BLaER1 treated with 17β-estradiol and CSF1 and Interleukin-3, amounts not matched to agents 10 nM and 100 nM (cell line): ENCODE data around the gene SON.

Source experiments
- H3K27ac ChIP-seq, 11 experiments: shearing (Covaris generic); formaldehyde crosslinking; 2 replicates each; pipeline ENCODE4 v1.8.1; 2022
- H3K27me3 ChIP-seq, 11 experiments: shearing (Covaris generic); formaldehyde crosslinking; 2 replicates each; pipeline ENCODE4 v1.8.1; 2022
- H3K36me3 ChIP-seq, 11 experiments: shearing (Covaris generic); formaldehyde crosslinking; 2 replicates each; pipeline ENCODE4 v1.8.1; 2022
- H3K4me1 ChIP-seq, 10 experiments: shearing (Covaris generic); formaldehyde crosslinking; 2 replicates each; pipeline ENCODE4 v1.8.1; 2022
- H3K4me2 ChIP-seq, 11 experiments: shearing (Covaris generic); formaldehyde crosslinking; 2 replicates each; pipeline ENCODE4 v1.8.1; 2022
- H3K4me3 ChIP-seq, 10 experiments: shearing (Covaris generic); formaldehyde crosslinking; 2 replicates each; pipeline ENCODE4 v1.8.1; 2022
- H3K9ac ChIP-seq, 11 experiments: shearing (Covaris generic); formaldehyde crosslinking; 2 replicates each; pipeline ENCODE4 v1.8.1; 2022
- H3K9me3 ChIP-seq, 11 experiments: shearing (Covaris generic); formaldehyde crosslinking; replicated peaks in 1 of 11; 2 replicates each; pipeline ENCODE4 v1.8.1; 2022
- H4K20me1 ChIP-seq, 11 experiments: shearing (Covaris generic); formaldehyde crosslinking; 2 replicates each; pipeline ENCODE4 v1.8.1; 2022
- Cebpa-rat ChIP-seq, 11 experiments: shearing (Covaris generic); IDR thresholded peaks; 2 replicates each; pipeline ENCODE4 v1.8.1; 2022

The SON gene

DNA sequence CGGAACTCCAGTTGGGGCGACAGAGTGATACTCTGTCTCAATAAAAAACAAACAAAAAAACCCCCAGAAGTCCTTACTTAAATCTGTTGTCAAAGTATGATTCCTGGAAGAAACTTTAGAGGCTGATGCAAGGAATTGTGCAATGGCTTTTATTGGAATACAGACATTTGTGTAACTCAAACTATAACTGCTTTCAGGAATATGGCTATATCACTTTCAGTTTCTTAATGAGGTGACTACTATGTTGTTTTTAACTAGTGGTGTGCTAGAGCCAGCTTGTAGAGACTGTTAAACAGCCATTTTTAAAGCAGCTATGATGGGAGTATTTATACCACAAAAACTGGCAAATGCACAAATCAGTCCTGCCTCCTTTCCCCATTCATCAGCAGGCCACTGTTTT is 28.6 kb upstream of the SON start:
- Histone ChIP-seq H3K4me3 (no peak overlapping the region), H3K4me1 (no peaks in the 10 kb centered on the region; a peak in 1 of 20 replicates)

DNA sequence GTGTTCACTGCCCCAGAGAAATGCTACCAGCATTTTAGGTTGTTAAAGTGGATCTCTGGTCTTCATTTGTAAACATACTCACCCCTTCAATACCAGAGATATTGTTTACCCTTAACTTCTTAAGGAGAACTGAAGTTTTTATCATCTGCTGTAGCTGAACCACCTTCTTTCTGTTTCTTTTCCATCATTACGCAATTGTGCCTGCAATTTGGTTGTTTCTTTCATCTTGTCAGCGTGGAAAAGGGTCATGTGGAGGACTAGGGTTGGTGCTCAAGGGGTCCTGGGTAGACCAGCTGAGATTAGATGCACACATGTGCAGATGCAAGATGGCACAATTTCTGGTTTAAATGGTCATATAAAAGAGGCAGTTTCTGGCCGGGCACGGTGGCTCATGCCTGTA is 23.9 kb upstream of the SON start:
- Histone ChIP-seq H3K9me3 (no peaks in the 10 kb centered on the region), H3K4me3 (no peak overlapping the region), H3K4me1 (no peaks in the 10 kb centered on the region; a peak in 1 of 20 replicates), H3K4me2 (no peak overlapping the region), H4K20me1 (no peaks in the 10 kb centered on the region), H3K36me3 (peaks cover 86 to 100% (median 98%) of the 10 kb centered on the region in 11 experiments), H3K27me3 (no peaks in the 10 kb centered on the region), H3K27ac (no peak overlapping the region), H3K9ac (no peak overlapping the region)
- TF ChIP-seq Cebpa-rat (IDR thresholded peaks at IDR 0.05), result peak in 6 of 11 experiments; percentile 9 to 72 (median 42); a peak in 7 of 22 replicates

More for the DNA sequence above, 28.6 kb upstream of the SON start:
- Histone ChIP-seq H3K9me3 (no peaks in the 10 kb centered on the region), H3K36me3 (peaks cover 98 to 100% (median 100%) of the 10 kb centered on the region in 11 experiments), H3K27me3 (no peaks in the 10 kb centered on the region), H4K20me1 (no peaks in the 10 kb centered on the region), H3K27ac (peak overlapping the region in 3 of 11 experiments; percentile 9 to 38 (median 16); a peak in 2 of 22 replicates), H3K9ac (no peak overlapping the region; a peak in 2 of 22 replicates), H3K4me2 (no peak overlapping the region)
- TF ChIP-seq Cebpa-rat (IDR thresholded peaks at IDR 0.05), result no peak; a peak in 1 of 22 replicates

DNA sequence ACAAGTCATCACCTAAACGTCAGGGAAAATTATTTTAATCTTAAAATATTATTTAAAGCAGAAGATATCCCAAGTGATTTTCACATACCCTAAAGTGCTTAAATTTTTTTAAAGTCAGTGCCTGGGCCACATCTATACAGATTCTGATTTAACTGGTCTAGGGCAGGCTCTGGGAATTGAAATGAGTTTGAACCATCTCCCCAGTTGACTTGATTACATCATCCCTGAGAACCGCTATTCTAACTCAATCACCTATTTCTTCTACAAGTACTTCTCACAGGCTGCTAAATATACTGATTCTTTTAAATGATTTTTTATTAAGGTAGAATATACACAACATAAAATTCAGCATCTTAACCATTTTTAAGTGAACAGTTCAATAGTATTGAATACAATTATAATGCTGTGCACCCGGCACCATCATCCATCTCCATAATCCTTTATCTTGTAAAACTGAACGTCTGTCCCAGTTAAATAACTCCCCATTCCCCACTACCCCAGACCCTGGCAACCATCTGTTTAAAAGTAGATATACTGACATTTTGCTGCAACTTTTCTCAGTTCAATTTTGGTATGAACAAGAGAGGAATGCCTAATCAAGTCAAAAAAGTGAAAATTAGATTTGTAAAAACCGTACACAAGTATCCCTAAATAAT is 20.4 kb upstream of the SON start:
- no peak for TF ChIP-seq Cebpa-rat (IDR thresholded peaks at IDR 0.05)
- peaks cover 0 to 13% (median 10%) of the 10 kb centered on the region in 10 experiments; a peak in 10 of 20 replicates for H3K4me1 ChIP-seq
- H3K9ac ChIP-seq, result no peak overlapping the region
- H4K20me1 ChIP-seq, result no peaks in the 10 kb centered on the region
- H3K36me3 ChIP-seq, result peaks cover 84 to 100% (median 95%) of the 10 kb centered on the region in 11 experiments
- H3K4me2 ChIP-seq, result no peak overlapping the region
- H3K27me3 ChIP-seq, result no peaks in the 10 kb centered on the region
- H3K4me3 ChIP-seq, result no peak overlapping the region
- H3K9me3 ChIP-seq, result no peaks in the 10 kb centered on the region
- H3K27ac ChIP-seq, result no peak overlapping the region; a peak in 1 of 22 replicates

DNA sequence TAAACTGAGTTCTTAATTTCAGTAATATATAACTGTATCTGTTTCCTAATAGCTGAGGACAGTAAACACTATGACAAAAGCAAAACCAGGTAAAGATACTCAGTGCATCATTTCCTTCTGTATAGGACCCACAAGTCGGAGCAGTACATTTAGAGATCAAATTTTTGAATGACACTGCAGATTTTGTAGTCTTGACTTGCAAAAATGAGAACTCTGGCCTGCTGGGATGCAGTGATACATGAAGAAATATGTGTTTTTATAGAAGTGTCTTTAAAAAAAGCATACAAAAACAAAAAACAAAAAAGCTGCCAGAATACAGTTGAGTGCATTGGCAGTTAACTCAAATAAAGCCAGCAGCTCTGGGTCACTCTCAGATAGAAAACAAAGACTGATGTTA is 19.9 kb upstream of the SON start:
- Histone ChIP-seq H4K20me1 (no peaks in the 10 kb centered on the region), H3K9ac (no peak overlapping the region), H3K27me3 (no peaks in the 10 kb centered on the region), H3K4me2 (no peak overlapping the region), H3K36me3 (peaks cover 84 to 100% (median 95%) of the 10 kb centered on the region in 11 experiments), H3K4me1 (peaks cover 0 to 13% (median 10%) of the 10 kb centered on the region in 10 experiments; a peak in 10 of 20 replicates), H3K9me3 (no peaks in the 10 kb centered on the region), H3K27ac (no peak overlapping the region; a peak in 1 of 22 replicates), H3K4me3 (no peak overlapping the region)
- no peak for TF ChIP-seq Cebpa-rat (IDR thresholded peaks at IDR 0.05)

DNA sequence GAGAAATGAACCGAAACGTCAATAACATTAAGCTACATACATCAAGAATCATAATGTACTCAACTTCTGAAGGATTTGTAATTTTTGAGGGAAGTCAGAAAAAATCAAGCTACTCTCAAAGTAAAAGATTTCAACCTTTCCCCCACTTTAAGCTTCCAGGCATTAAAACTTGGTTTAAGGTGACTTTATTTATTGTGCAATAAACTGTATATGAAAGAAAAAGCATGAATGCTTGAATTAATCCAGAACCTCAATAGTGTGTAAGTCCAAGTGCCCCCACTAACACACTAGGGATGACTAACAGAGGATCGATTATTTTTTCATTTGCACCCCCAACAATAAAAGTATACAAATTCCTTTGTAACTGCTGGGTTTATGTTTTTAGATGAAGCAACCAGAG is 11.8 kb upstream of the SON start:
- no peak overlapping the region for H3K4me2 ChIP-seq
- H3K27ac ChIP-seq, result no peak overlapping the region
- H3K9me3 ChIP-seq, result no peaks in the 10 kb centered on the region
- H3K9ac ChIP-seq, result no peak overlapping the region
- TF ChIP-seq Cebpa-rat (IDR thresholded peaks at IDR 0.05), result 0 out of 22 replicates have a peak, but pooled peaks of 1 of the 11 experiments have one; percentile 25
- H3K4me1 ChIP-seq, result peaks cover 0 to 7% (median 3%) of the 10 kb centered on the region in 10 experiments; a peak in 9 of 20 replicates
- no peaks in the 10 kb centered on the region for H3K27me3 ChIP-seq
- no peak overlapping the region for H3K4me3 ChIP-seq
- H3K36me3 ChIP-seq, result peaks cover 99 to 100% (median 100%) of the 10 kb centered on the region in 11 experiments
- peaks cover 0 to 3% (median 0%) of the 10 kb centered on the region in 11 experiments; a peak in 2 of 22 replicates for H4K20me1 ChIP-seq

DNA sequence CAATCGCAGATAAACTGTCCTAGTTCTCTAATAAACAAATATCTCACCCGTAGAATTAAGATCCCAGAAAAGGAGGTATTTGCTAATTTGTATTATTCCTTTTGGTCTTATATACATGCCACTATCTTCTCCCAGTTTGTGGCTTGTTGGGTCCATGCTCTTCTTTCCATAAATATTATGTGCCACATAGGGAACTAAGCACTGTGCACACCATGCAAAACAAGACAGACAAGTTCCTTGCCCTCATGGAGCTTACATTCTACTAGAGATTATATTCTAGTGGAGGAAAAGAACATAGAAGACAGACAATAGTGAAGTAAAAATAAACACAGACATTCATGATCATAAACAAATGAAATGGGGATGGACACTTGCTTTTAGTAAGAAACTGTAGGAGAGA is 5.6 kb upstream of the SON start:
- Histone ChIP-seq H3K9ac (no peak overlapping the region), H3K4me2 (no peak overlapping the region), H3K9me3 (no peaks in the 10 kb centered on the region), H3K27ac (no peak overlapping the region), H4K20me1 (peaks cover 0 to 7% (median 0%) of the 10 kb centered on the region in 11 experiments; a peak in 2 of 22 replicates), H3K27me3 (no peaks in the 10 kb centered on the region), H3K4me1 (peaks cover 15 to 25% (median 17%) of the 10 kb centered on the region in 10 experiments), H3K36me3 (peaks cover 72 to 84% (median 73%) of the 10 kb centered on the region in 11 experiments), H3K4me3 (no peak overlapping the region)
- no peak for TF ChIP-seq Cebpa-rat (IDR thresholded peaks at IDR 0.05)

DNA sequence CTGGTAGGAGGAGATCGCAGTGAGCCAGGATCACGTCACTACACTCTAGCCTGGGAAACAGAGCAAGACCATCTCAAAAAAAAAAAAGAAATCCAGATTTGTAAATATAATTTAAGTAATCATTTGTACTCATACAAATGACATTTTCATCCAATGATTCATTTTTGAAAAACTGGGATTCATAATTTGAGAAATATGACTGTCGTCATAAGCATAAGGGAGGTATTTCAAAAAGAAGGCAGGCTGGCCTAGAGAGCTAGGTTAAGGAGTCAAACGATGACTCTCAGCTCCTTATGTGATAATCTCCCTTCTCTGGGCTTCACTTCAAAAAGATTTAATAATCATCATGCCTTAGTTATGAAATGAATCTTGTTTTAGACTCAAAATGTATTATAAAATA is 3.2 kb upstream of the SON start:
- H3K4me1 ChIP-seq, result peaks cover 15 to 25% (median 20%) of the 10 kb centered on the region in 10 experiments
- H3K27ac ChIP-seq, result no peak overlapping the region
- 0 out of 22 replicates have a peak overlapping the region, but pooled peaks of 1 of the 11 experiments have one; percentile 17 for H3K9ac ChIP-seq
- H3K4me2 ChIP-seq, result peak overlapping the region in 8 of 11 experiments; percentile 3 to 95 (median 93); a peak in 10 of 22 replicates
- no peak for TF ChIP-seq Cebpa-rat (IDR thresholded peaks at IDR 0.05)
- no peaks in the 10 kb centered on the region for H3K27me3 ChIP-seq
- peaks cover 13 to 21% (median 14%) of the 10 kb centered on the region in 11 experiments for H4K20me1 ChIP-seq
- H3K36me3 ChIP-seq, result peaks cover 48 to 60% (median 49%) of the 10 kb centered on the region in 11 experiments
- H3K9me3 ChIP-seq, result no peaks in the 10 kb centered on the region
- H3K4me3 ChIP-seq, result no peak overlapping the region

DNA sequence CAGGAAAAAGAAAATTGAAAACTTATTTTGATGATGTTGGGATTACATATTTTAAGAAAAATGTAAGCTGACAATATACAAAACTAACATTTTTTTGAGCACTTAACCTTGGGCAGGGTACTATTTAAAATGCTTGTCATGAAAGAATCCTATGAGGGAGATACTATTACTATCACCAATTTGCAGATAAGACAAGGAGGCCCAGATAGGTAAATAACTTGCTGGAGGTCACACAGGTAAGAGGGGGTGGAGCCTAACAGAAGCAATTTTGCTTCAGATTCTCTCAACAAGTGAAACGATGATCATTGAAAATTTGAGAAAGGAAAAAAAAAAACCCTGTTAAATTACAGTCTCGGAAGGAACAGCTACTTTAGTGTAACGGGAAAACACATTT is 2.1 kb upstream of the SON start:
- Histone ChIP-seq H3K27ac (peak overlapping the region in 10 of 11 experiments; percentile 98 to 100 (median 100); a peak in 19 of 22 replicates), H3K9me3 (no peaks in the 10 kb centered on the region), H3K36me3 (peaks cover 37 to 51% (median 38%) of the 10 kb centered on the region in 11 experiments), H3K9ac (peak overlapping the region; percentile 95 to 100 (median 98)), H3K4me3 (peak overlapping the region; percentile 73 to 90 (median 82)), H4K20me1 (peaks cover 24 to 32% (median 25%) of the 10 kb centered on the region in 11 experiments), H3K4me1 (peaks cover 19 to 34% (median 31%) of the 10 kb centered on the region in 10 experiments), H3K27me3 (no peaks in the 10 kb centered on the region), H3K4me2 (peak overlapping the region; percentile 85 to 95 (median 92))
- no peak for TF ChIP-seq Cebpa-rat (IDR thresholded peaks at IDR 0.05)

DNA sequence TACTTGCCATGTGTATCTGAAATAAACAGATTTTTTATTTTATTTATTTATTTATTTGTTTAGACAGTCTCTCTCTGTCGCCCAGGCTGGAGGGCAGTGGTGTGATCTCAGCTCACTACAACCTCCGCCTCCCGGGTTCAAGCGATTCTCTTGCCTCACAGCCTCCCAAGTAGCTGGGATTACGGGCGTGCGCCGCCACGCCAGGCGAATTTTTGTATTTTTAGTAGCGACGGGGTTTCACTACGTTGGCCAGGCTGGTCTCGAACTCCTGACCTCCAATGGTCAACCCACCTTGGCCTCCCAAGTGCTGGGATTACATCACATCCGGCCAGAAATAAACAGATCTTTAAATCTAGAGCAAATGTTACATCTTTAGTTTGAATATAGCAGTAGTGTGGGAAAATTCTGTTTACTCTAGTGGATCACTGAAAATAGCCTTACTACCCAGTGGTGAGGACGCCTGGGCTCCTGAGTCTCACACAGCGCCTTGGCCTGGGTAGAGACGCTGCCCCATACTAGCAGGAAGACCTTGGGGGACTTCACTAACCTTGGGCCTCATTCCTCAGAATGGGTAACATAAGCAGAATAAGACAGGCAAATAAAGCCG is 1.6 kb upstream of the SON start:
- H4K20me1 ChIP-seq, result peaks cover 29 to 32% (median 30%) of the 10 kb centered on the region in 11 experiments
- no peaks in the 10 kb centered on the region for H3K9me3 ChIP-seq
- peak overlapping the region; percentile 85 to 95 (median 92) for H3K4me2 ChIP-seq
- peaks cover 34 to 51% (median 36%) of the 10 kb centered on the region in 11 experiments for H3K36me3 ChIP-seq
- peak overlapping the region; percentile 95 to 100 (median 98) for H3K9ac ChIP-seq
- TF ChIP-seq Cebpa-rat (IDR thresholded peaks at IDR 0.05), result no peak
- H3K27ac ChIP-seq, result peak overlapping the region; percentile 98 to 100 (median 99)
- H3K4me1 ChIP-seq, result peaks cover 20 to 39% (median 33%) of the 10 kb centered on the region in 10 experiments
- H3K4me3 ChIP-seq, result peak overlapping the region; percentile 73 to 90 (median 82)
- H3K27me3 ChIP-seq, result no peaks in the 10 kb centered on the region
